SKM-1 (cell line): ENCODE data around the gene CYP2W1.
"Not testable (repeated sequence)": the region's sequence is repeated elsewhere in the genome, so short reads cannot be mapped to it uniquely, and the experiment has no call there.

Experiments
- DNase-seq: peaks from one replicate; lab custom pipeline; 2025; ENCODE audit not compliant: unreplicated experiment; lab: John Stamatoyannopoulos, UW

Gene CYP2W1

GRCh38 chr7:996079-996872, 13.3 kb downstream of the CYP2W1 start:
- no peak for DNase-seq

- no peak for DNase-seq
These were observed 14.7 kb downstream of the CYP2W1 start for GRCh38 chr7:997404-998395.

GRCh38 chr7:999149-999879, 16.3 kb downstream of the CYP2W1 start:
- DNase-seq = no peak

- DNase-seq = no peak
These were observed 17.3 kb downstream of the CYP2W1 start for GRCh38 chr7:999941-1000935.

- DNase-seq = not testable (repeated sequence)
These were observed 18.2 kb downstream of the CYP2W1 start for GRCh38 chr7:1001069-1001770.

GRCh38 chr7:1002026-1002425, 19.0 kb downstream of the CYP2W1 start:
- DNase-seq = not testable (repeated sequence)

DNA sequence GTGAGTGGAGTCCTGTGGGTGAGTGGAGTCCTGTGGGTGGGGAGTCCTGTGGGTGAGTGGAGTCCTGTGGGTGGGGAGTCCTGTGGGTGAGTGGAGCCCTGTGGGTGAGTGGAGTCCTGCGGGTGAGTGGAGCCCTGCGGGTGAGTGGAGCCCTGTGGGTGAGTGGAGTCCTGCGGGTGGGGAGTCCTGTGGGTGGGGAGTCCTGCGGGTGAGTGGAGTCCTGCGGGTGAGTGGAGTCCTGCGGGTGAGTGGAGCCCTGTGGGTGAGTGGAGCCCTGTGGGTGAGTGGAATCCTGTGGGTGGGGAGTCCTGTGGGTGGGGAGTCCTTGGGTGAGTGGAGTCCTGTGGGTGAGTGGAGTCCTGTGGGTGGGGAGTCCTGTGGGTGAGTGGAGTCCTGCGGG, 19.5 kb downstream of the CYP2W1 start:
- DNase-seq = not testable (repeated sequence)

- DNase-seq = no peak
These were observed 21.3 kb downstream of the CYP2W1 start for GRCh38 chr7:1004018-1004852.

- no peak for DNase-seq
These were observed 22.3 kb downstream of the CYP2W1 start for GRCh38 chr7:1005303-1005702.

- DNase-seq = no peak
These were observed 24.9 kb downstream of the CYP2W1 start for GRCh38 chr7:1007901-1008300.

DNA sequence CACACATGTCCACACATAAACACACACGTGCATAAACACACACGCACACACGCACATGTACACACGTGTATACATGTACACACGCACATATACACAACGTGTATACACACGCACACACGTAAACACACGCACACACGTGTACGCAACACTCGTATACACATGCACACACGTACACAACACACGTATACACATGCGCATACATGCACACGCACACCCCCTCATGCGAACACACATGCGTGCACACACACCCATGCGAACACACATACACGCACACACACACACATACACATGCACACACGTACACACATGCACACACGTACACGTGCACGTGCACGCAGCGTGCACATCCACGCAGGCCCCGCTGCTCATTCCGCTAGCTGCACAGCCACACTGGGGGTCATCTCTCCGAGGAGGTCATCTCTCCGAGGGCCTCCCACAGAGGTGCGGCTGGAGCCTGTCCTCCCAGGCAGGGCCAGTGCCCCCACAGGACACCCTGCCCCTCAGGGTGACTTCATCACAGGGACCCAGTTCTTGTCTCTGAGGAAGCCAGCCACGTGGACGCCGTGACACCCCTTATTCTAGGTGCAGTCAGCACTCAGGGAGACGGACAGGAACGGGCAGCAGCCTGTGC, 25.9 kb downstream of the CYP2W1 start:
- no peak for DNase-seq

DNA sequence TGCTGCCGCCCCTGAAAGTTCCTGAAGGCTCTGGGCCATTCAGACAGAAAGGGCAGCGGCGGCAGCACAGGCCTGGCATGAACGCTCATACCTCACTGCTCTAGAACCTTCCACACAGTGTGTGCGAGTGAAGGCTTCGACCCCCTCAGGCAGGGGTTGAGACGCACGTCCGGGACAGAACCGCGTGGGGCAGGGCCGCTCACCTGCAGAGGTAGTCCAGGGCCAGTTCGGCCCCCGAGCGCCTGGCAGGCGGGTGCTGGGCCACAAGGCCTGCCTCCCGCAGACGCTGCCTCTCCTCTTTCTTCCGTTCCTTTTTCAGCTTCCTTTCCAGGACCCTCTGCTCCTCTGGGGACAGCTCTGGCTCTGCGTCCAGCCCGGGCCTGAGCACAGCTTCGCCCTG, 26.8 kb downstream of the CYP2W1 start:
- DNase-seq = no peak

- no peak for DNase-seq
These were observed 27.2 kb downstream of the CYP2W1 start for GRCh38 chr7:1010226-1010625.

DNA sequence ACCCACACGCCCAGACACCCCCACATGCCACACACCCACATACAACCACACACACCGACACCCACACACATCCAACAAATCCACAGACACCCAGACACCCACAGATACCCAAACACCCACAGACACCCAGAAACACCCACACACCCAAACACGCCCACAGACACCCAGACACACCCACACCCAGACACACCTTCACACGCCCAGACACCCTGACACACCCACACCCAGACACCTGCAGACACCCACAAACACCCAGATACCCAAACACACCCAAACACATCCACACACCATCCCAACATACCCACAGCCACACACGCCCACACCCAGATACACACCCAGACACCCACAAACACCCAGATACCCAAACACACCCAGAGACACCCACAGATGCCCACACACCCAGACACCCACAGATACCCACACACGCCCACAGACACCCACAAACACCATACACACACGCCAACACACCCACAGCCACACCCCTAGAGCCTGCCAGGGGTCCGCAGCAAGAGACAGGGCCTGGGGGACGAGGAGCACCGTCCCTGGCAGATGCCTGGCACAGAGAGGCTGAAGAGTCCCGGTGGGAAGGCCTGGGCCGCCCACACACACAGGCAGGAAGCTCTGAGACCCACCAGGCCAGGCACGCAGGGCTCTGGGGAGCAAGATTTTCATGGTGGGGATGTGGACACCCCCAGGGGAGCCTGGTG, 28.5 kb downstream of the CYP2W1 start:
- DNase-seq = no peak

DNA sequence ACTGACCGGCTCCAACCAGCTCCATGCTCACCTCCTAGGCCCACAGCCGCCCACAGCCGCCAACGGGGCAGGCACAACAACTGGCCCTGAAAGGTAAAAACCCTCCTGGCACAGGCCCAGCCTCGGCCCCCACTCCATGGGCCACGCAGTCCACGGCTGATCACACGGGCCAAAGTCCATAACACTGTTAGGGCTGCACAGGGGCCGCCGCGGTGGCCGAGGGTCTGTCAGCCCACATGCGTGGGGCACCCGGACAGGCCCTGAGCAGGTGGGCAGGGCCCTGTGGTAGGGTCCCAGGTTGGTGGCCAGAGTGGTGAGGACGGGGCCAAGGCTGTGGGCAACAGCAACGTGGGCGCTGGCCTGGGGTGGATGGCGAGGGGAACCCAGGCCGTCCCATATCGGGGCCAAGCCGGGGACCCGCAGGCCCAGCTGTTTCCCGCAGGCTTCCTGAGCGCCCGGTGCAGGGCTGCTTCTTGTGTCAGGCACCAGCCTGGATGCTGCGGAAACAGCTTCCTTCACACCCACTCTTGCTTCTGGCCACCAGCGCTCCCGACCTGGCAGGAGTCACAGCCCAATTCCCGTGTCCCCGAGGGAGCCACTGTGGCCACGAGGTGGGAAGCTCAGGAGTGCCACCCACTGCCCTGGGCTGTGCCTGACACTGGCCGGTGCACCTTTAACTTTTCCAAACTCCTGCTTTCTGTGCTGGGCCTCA, 29.2 kb downstream of the CYP2W1 start:
- no peak for DNase-seq

GRCh38 chr7:1012716-1013095, 29.7 kb downstream of the CYP2W1 start:
- DNase-seq = no peak

DNA sequence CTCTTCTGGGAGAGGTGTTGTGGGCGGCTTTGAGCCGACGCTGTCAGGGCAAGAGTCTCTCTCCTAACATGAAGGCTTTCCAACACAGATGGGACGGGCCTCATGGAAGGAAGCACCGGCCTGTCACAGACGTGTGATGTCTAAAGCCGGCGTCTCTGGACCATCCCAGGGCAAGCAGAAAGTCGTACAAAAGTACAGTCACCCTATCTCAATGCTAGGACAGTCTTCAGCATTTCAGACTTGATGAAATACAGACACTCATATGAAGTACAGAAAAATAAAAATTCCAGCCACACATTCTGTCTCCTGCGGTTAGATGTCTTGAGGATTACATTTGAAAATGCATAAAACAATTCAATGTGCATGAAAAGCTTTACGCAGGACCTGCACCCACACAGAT, 30.6 kb downstream of the CYP2W1 start:
- DNase-seq = no peak
